ENCODE measurements around the gene PRTFDC1. TPM values are rescaled to one million over a fixed set of nuclear protein-coding genes. Genes with fewer than 3 reads are reported as not detected.

Gene PRTFDC1
- total RNA-seq, 2 donors from 2014 or later, result 0.80 to 2.0 TPM

GRCh38 chr10:24968349-24968748, 15.9 kb upstream of the PRTFDC1 start:
- Histone ChIP-seq H3K9me3 (no peaks in the 10 kb centered on the region), H3K27ac (no peak overlapping the region), H3K27me3 (replicated peaks; ENCODE audit: insufficient read depth) (no peaks in the 10 kb centered on the region), H3K4me3 (no peak overlapping the region), H3K36me3 (no peaks in the 10 kb centered on the region), H3K4me1 (replicated peaks) (no peaks in the 10 kb centered on the region)
- DNase-seq (ENCODE audit: low spot score), result no peak
- no peak for TF ChIP-seq POLR2AphosphoS5 (IDR thresholded peaks at IDR 0.05)
- intact Hi-C loops (cut with DNase I), result no loop called here
- 98% methylated on average over 7 of the region's 7 CpGs for WGBS

DNA sequence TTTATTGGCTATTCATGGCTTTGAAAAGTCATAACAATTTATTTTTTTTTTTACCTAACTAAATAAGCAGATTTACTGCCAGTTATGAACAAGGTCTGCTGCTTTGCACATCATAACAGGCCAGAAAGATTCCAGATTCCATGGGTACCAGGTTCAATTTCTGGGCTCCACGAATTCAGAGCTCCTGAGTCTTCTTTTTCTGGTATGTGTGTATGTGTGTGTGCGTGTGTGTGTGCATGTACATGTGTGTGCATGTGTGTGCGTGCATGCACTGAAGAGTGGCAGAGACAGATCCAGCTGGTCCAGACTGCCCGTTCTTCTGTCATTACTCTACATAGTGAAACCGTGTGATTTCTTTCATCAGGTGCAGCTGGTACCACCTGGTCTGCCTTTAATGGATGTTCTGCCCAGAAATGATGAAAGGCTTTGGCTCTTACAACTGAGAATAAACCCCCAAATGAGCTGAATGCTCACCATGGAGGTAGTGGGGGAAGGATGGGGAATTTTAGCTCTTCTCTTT, 14.6 kb upstream of the PRTFDC1 start:
- Histone ChIP-seq H3K4me3 (no peak overlapping the region), H3K36me3 (no peaks in the 10 kb centered on the region), H3K27ac (no peak overlapping the region), H3K9me3 (no peaks in the 10 kb centered on the region), H3K4me1 (replicated peaks) (no peaks in the 10 kb centered on the region), H3K27me3 (replicated peaks; ENCODE audit: insufficient read depth) (no peaks in the 10 kb centered on the region)
- no peak for DNase-seq (ENCODE audit: low spot score)
- intact Hi-C loops (cut with DNase I), result no loop called here
- no peak for TF ChIP-seq POLR2A (IDR thresholded peaks at IDR 0.05)
- TF ChIP-seq POLR2AphosphoS5 (IDR thresholded peaks at IDR 0.05), result no peak
- TF ChIP-seq, protein P1, sequence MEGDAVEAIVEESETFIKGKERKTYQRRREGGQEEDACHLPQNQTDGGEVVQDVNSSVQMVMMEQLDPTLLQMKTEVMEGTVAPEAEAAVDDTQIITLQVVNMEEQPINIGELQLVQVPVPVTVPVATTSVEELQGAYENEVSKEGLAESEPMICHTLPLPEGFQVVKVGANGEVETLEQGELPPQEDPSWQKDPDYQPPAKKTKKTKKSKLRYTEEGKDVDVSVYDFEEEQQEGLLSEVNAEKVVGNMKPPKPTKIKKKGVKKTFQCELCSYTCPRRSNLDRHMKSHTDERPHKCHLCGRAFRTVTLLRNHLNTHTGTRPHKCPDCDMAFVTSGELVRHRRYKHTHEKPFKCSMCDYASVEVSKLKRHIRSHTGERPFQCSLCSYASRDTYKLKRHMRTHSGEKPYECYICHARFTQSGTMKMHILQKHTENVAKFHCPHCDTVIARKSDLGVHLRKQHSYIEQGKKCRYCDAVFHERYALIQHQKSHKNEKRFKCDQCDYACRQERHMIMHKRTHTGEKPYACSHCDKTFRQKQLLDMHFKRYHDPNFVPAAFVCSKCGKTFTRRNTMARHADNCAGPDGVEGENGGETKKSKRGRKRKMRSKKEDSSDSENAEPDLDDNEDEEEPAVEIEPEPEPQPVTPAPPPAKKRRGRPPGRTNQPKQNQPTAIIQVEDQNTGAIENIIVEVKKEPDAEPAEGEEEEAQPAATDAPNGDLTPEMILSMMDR (IDR thresholded peaks at IDR 0.05), result no peak
- WGBS, result 80% methylated on average over 5 of the region's 5 CpGs

DNA sequence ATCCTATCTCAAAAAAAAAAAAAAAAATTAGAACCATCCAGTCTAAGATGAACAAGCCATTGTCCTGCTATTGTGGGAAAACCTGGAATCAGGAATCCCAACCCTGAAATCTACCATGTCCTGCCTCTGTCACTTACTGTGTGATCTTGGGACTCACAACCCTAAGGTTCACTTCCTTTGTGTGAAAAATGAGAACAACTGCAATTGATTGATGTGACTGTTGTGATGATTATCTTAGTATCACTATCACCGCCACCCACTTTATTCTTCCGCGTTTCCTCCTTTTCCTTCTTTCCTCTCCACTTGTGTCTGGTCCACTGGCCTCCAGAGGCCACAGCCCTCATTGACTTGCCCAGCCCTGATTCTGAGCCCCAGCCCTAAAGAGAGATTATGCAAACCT, 12.6 kb upstream of the PRTFDC1 start:
- 93% methylated on average over 3 of the region's 3 CpGs for WGBS
- H3K4me3 ChIP-seq, result no peak overlapping the region
- TF ChIP-seq, protein P1 (IDR thresholded peaks at IDR 0.05), result no peak
- no peak for TF ChIP-seq POLR2AphosphoS5 (IDR thresholded peaks at IDR 0.05)
- TF ChIP-seq POLR2A (IDR thresholded peaks at IDR 0.05), result no peak
- H3K27ac ChIP-seq, result no peak overlapping the region
- H3K9me3 ChIP-seq, result no peaks in the 10 kb centered on the region
- DNase-seq (ENCODE audit: low spot score), result no peak
- H3K36me3 ChIP-seq, result no peaks in the 10 kb centered on the region
- intact Hi-C loops (cut with DNase I), result no loop called here
- H3K27me3 ChIP-seq (replicated peaks; ENCODE audit: insufficient read depth), result no peaks in the 10 kb centered on the region
- H3K4me1 ChIP-seq (replicated peaks), result no peaks in the 10 kb centered on the region

GRCh38 chr10:24963521-24964041, 11.2 kb upstream of the PRTFDC1 start:
- H3K4me1 ChIP-seq (replicated peaks), result no peaks in the 10 kb centered on the region
- intact Hi-C loops (cut with DNase I), result no loop called here
- no peak overlapping the region for H3K27ac ChIP-seq
- no peaks in the 10 kb centered on the region for H3K36me3 ChIP-seq
- no peak for DNase-seq (ENCODE audit: low spot score)
- TF ChIP-seq, protein P1 (IDR thresholded peaks at IDR 0.05), result no peak
- TF ChIP-seq POLR2AphosphoS5 (IDR thresholded peaks at IDR 0.05) (no peak), POLR2A (IDR thresholded peaks at IDR 0.05) (no peak)
- H3K4me3 ChIP-seq, result no peak overlapping the region
- no peaks in the 10 kb centered on the region for H3K9me3 ChIP-seq
- 57% methylated on average over 5 of the region's 5 CpGs for WGBS
- no peaks in the 10 kb centered on the region for H3K27me3 ChIP-seq (replicated peaks; ENCODE audit: insufficient read depth)

- Histone ChIP-seq H3K27me3 (replicated peaks; ENCODE audit: insufficient read depth) (no peaks in the 10 kb centered on the region), H3K9me3 (no peaks in the 10 kb centered on the region), H3K36me3 (no peaks in the 10 kb centered on the region), H3K27ac (no peak overlapping the region), H3K4me3 (no peak overlapping the region), H3K4me1 (replicated peaks) (no peaks in the 10 kb centered on the region)
- DNase-seq (ENCODE audit: low spot score), result no peak
- 61% methylated on average over 3 of the region's 3 CpGs for WGBS
- TF ChIP-seq, protein P1 (IDR thresholded peaks at IDR 0.05), result no peak
- TF ChIP-seq POLR2AphosphoS5 (IDR thresholded peaks at IDR 0.05), result no peak
- no peak for TF ChIP-seq POLR2A (IDR thresholded peaks at IDR 0.05)
- intact Hi-C loops (cut with DNase I), result no loop called here
Measured at GRCh38 chr10:24962995-24963394, 10.6 kb upstream of the PRTFDC1 start.
